Measurements from ENCODE around the gene ANKRD63.

ANKRD63 gene

GRCh38 chr15:40250771-40251483 is 31.9 kb downstream of the ANKRD63 start:
- no peak for DNase-seq (ENCODE audit: low read depth)
- H3K4me3 ChIP-seq (ENCODE audit: low read depth, low read length), result no peak overlapping the region
- TF ChIP-seq CTCF (IDR thresholded peaks at IDR 0.05; ENCODE audit: control insufficient read depth, extremely low read depth, insufficient read depth), result no peak

- H3K4me3 ChIP-seq (ENCODE audit: low read depth, low read length), result no peak overlapping the region
- TF ChIP-seq CTCF (IDR thresholded peaks at IDR 0.05; ENCODE audit: control insufficient read depth, extremely low read depth, insufficient read depth), result no peak
- no peak for DNase-seq (ENCODE audit: low read depth)
These were observed 32.6 kb downstream of the ANKRD63 start for GRCh38 chr15:40250304-40250656.

GRCh38 chr15:40249477-40250303 is 33.2 kb downstream of the ANKRD63 start:
- TF ChIP-seq CTCF (IDR thresholded peaks at IDR 0.05; ENCODE audit: control insufficient read depth, extremely low read depth, insufficient read depth), result no peak
- H3K4me3 ChIP-seq (ENCODE audit: low read depth, low read length), result no peak overlapping the region
- peak; percentile 32 for DNase-seq (ENCODE audit: low read depth)

- DNase-seq (ENCODE audit: low read depth), result no peak
- TF ChIP-seq CTCF (IDR thresholded peaks at IDR 0.05; ENCODE audit: control insufficient read depth, extremely low read depth, insufficient read depth), result no peak
- H3K4me3 ChIP-seq (ENCODE audit: low read depth, low read length), result no peak overlapping the region
These were observed 34.7 kb downstream of the ANKRD63 start for GRCh38 chr15:40248006-40248783.

- H3K4me3 ChIP-seq (ENCODE audit: low read depth, low read length), result no peak overlapping the region
- no peak for DNase-seq (ENCODE audit: low read depth)
- no peak for TF ChIP-seq CTCF (IDR thresholded peaks at IDR 0.05; ENCODE audit: control insufficient read depth, extremely low read depth, insufficient read depth)
These were observed 35.4 kb downstream of the ANKRD63 start for GRCh38 chr15:40247406-40247971.

- DNase-seq (ENCODE audit: low read depth), result no peak
- TF ChIP-seq CTCF (IDR thresholded peaks at IDR 0.05; ENCODE audit: control insufficient read depth, extremely low read depth, insufficient read depth), result no peak
- no peak overlapping the region for H3K4me3 ChIP-seq (ENCODE audit: low read depth, low read length)
These were observed 36.2 kb downstream of the ANKRD63 start for GRCh38 chr15:40246496-40247280.
